K562 (cell line): ENCODE measurements around the gene GPR85. TPM values are rescaled to one million over a fixed set of nuclear protein-coding genes. Genes with fewer than 3 reads are reported as not detected.

Experiments
- ATF2 ChIP-seq: sonication (generic); formaldehyde crosslinking; IDR thresholded peaks from 2 replicates; pipeline ENCODE4 v1.8.1; 2022; ENCODE audit warnings: missing genetic modification reagents
- CLOCK ChIP-seq: fragments of 250-450 bp; sonication (Bioruptor Pico); IDR thresholded peaks from 2 replicates; pipeline ENCODE4 v1.4.0; 2020; ENCODE audit warnings: mild to moderate bottlenecking, moderate library complexity, borderline replicate concordance
- CREB3 ChIP-seq: fragments of 450-650 bp; conservative IDR thresholded peaks from 2 replicates; pipeline ENCODE4 v1.6.1; 2016; ENCODE audit warnings: missing genetic modification characterization, low read depth, mild to moderate bottlenecking, missing compliant biosample characterization, moderate library complexity
- LCOR ChIP-seq: sonication (generic); formaldehyde crosslinking; IDR thresholded peaks from 2 replicates; pipeline ENCODE4 v1.8.0; 2022; ENCODE audit warnings: mild to moderate bottlenecking, missing genetic modification reagents
- RREB1 ChIP-seq: fragments of 250-450 bp; sonication (Bioruptor Pico); IDR thresholded peaks from 2 replicates; pipeline ENCODE4 v1.4.0; 2020
- SLC30A9 ChIP-seq: fragments of 250-450 bp; sonication (Bioruptor Pico); IDR thresholded peaks from 2 replicates; pipeline ENCODE4 v1.8.0; 2022; ENCODE audit warnings: mild to moderate bottlenecking, moderate library complexity
- USF2 ChIP-seq: sonication (generic); formaldehyde crosslinking; IDR thresholded peaks from 2 replicates; pipeline ENCODE4 v1.5.0; 2020; ENCODE audit warnings: missing genetic modification reagents
- polyA plus RNA-seq, 8 experiments: library from polyadenylated mRNA; depleted of rRNA in 4 of 8; stranded (reverse) in 5 of 8; unstranded in 3 of 8; fragments of >200 nt; fragmentation: Nextera tagmentation in 2 of 8; fragmentation: Illumina TruSeq in 1 of 8; extraction: Ambion mirVana in 2 of 8; extraction: Trizol in 1 of 8; gene quantifications; 2 replicates each; pipeline versions ENCODE4 v1.2.1 to v1.2.3, GENCODE V29; 2011 to 2014; ENCODE audit warnings: inconsistent platforms in 1 of 8, missing spikeins in 1 of 8
- total RNA-seq, 7 experiments: library from RNA; depleted of rRNA in 6 of 7; stranded (reverse); fragments of >200 nt in 6 of 7; fragmentation: Illumina TruSeq in 2 of 7; extraction: Trizol in 2 of 7; gene quantifications; 2 replicates each; pipeline versions ENCODE4 v1.2.1 to v1.2.3, GENCODE V29; 2011 to 2021; ENCODE audit warnings: low replicate concordance in 1 of 7
- TF ChIP-seq, protein P1 (sequence below): fragments of 250-450 bp; sonication (Bioruptor Pico); IDR thresholded peaks from 2 replicates; pipeline ENCODE4 v1.4.0; 2020; ENCODE audit warnings: mild to moderate bottlenecking, moderate library complexity
- TF ChIP-seq, protein P2 (sequence below): sonication (generic); formaldehyde crosslinking; IDR thresholded peaks from 2 replicates; pipeline ENCODE4 v1.8.1; 2022; ENCODE audit warnings: missing genetic modification reagents

Gene GPR85
- total and polyA plus RNA-seq, 9 of the 15 experiments (the other 6 are each of a cell fraction or from before 2014, with no cell fraction given) = 2.9 to 18.2 (median 4.0) TPM

DNA sequence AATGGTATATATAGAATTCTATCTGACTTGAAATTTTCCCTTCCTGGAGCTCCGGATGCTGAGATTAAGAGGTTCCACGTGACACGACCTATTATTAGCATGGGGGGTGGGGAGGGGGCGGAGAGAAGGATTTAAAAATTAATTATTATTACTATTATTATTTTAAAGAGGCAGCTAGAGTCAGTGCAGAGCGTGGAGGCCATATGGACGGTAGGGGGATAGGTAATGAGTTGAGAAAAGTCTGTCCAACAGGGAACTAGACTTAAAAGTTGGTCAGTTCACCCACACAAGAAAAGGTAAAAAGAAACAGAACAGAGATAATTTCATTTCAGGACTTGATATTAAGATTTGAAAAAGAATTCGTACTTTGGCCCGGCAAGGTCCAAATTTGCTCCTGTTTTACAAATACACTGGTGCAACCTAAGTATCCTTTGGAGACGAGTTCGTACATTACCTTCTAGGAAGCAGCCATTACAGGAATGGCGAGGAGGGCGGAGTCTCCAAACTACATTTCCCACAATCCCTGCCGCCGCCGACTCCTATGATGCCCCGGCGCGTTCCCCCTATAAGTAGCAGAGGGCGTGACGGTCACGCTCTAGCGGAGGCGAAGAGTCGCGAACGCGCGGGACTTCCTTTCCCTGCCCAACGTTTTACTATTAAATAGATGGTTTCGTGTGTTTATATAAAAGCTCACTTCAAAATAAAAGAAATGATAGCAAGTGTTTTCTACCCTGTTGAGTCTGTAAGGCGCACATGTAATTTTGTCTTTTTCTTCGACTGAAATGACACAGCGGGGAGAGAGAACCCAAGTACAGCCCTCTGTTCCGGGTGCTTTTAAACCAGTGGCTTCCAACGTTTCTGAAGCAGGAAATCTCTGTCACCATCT, 31.7 kb upstream of the GPR85 start, which contains the start of gene SMIM30 (continued):
- TF ChIP-seq RREB1 (CRISPR knock-in tag) (peak; percentile 10; the same call in 1 of the 2 replicates), CLOCK (no peak; the same call in 1 of the 2 replicates), CREB3 (tag) (0 out of 2 replicates have a peak, but pooled peaks have one; percentile 23), ATF2 (no peak), USF2 (CRISPR knock-in tag) (no peak; the same call in 1 of the 2 replicates), LCOR (peak; percentile 83), SLC30A9 (CRISPR knock-in tag) (no peak)
- TF ChIP-seq, protein P1, sequence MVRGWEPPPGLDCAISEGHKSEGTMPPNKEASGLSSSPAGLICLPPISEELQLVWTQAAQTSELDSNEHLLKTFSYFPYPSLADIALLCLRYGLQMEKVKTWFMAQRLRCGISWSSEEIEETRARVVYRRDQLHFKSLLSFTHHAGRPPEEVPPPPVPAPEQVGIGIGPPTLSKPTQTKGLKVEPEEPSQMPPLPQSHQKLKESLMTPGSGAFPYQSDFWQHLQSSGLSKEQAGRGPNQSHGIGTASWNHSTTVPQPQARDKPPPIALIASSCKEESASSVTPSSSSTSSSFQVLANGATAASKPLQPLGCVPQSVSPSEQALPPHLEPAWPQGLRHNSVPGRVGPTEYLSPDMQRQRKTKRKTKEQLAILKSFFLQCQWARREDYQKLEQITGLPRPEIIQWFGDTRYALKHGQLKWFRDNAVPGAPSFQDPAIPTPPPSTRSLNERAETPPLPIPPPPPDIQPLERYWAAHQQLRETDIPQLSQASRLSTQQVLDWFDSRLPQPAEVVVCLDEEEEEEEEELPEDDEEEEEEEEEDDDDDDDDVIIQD (CRISPR knock-in tag) = no peak
- TF ChIP-seq, protein P2, sequence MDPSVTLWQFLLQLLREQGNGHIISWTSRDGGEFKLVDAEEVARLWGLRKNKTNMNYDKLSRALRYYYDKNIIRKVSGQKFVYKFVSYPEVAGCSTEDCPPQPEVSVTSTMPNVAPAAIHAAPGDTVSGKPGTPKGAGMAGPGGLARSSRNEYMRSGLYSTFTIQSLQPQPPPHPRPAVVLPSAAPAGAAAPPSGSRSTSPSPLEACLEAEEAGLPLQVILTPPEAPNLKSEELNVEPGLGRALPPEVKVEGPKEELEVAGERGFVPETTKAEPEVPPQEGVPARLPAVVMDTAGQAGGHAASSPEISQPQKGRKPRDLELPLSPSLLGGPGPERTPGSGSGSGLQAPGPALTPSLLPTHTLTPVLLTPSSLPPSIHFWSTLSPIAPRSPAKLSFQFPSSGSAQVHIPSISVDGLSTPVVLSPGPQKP = no peak
